Endothelial cell of umbilical vein (primary cell): ENCODE measurements around the gene EFCAB5.

Experiments
- POLR2A ChIP-seq: IDR thresholded peaks from 2 replicates; pipeline ENCODE4 v1.6.1; 2012; ENCODE audit warnings: low read depth, mild to moderate bottlenecking, control low read depth, low read length
- TF ChIP-seq, protein P1 (sequence below), 2 donors: IDR thresholded peaks; 1 replicate in 1 of 2; 2 replicates in 1 of 2; pipeline ENCODE4 v1.5.1; 2011; ENCODE audit warnings: low read length in 2 of 2, mild to moderate bottlenecking in 2 of 2, moderate library complexity in 2 of 2, control low read depth in 1 of 2, inconsistent platforms in 1 of 2, low read depth in 1 of 2; ENCODE audit not compliant: insufficient read depth in 1 of 2; ENCODE audit errors: extremely low read depth in 1 of 2
- TF ChIP-seq, protein P2 (sequence below): IDR thresholded peaks from 2 replicates; pipeline ENCODE4 v1.6.1; 2011; ENCODE audit not compliant: insufficient read depth, insufficient read length

DNA sequence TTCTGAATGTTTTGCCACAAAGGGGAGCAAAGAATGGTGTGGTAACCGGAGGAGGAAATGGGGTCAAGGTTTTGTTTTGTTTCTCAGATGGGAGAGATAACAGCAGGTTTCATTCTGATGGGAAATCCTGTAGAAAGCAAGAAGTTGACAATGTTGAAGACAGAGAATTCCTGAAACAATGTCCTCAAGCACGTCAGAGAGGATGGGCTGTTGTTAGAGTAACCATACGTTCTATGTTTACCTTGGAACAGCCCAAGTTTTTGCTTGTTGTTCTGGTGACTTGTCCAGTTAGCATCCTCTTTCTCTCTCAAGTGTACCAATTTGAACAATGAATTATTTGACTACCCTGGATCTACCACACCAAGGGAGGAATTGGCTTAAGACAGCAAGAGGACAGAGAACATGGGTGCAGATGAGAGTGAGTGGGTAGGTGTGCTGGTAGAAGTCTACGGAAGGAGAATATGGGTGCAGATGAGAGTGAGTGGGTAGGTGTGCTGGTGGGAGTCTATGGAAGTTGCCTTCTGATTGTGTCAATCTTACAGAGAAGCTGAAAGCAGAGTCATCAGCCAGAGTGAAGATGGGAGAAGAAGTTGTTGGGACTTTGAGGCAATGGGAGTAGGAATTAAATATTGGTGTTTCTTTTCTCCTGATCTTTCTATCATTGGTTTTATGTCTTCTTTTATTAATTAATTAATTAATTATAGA lies 160.4 kb downstream of the EFCAB5 start:
- TF ChIP-seq, protein P1, sequence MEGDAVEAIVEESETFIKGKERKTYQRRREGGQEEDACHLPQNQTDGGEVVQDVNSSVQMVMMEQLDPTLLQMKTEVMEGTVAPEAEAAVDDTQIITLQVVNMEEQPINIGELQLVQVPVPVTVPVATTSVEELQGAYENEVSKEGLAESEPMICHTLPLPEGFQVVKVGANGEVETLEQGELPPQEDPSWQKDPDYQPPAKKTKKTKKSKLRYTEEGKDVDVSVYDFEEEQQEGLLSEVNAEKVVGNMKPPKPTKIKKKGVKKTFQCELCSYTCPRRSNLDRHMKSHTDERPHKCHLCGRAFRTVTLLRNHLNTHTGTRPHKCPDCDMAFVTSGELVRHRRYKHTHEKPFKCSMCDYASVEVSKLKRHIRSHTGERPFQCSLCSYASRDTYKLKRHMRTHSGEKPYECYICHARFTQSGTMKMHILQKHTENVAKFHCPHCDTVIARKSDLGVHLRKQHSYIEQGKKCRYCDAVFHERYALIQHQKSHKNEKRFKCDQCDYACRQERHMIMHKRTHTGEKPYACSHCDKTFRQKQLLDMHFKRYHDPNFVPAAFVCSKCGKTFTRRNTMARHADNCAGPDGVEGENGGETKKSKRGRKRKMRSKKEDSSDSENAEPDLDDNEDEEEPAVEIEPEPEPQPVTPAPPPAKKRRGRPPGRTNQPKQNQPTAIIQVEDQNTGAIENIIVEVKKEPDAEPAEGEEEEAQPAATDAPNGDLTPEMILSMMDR (IDR thresholded peaks at IDR 0.05; ENCODE audit: extremely low read depth in 1 of 2, insufficient read depth in 1 of 2, low read depth in 1 of 2, low read length in 2 of 2) = no peak
- TF ChIP-seq, protein P2, sequence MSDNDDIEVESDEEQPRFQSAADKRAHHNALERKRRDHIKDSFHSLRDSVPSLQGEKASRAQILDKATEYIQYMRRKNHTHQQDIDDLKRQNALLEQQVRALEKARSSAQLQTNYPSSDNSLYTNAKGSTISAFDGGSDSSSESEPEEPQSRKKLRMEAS = no peak
- TF ChIP-seq POLR2A = no peak
